ENCODE data around the gene TUBG1. TPM values are rescaled to one million over a fixed set of nuclear protein-coding genes. Genes with fewer than 3 reads are reported as not detected.

The TUBG1 gene
- total and polyA plus RNA-seq, 9 of the 15 experiments (the other 6 are each of a cell fraction or from before 2014, with no cell fraction given) = 33.1 to 147 (median 66.0) TPM

DNA sequence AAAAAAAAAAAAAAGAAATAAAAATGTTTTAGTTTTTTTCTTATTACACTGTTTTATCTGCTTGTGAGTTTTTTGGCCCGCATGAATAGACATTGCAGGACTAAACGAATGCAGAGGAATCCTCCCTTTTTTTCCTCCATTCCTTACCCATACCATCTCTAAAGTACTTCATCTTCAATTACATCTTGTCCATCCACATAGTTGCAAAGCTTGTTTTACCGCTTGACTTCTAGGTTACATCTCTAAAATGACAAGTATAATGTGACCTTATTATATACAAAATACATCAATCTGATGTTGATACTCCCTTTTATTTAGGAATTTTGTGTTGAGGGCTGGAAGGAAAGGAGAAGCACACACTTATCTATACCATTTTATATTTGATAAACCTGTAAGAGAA lies 13.1 kb upstream of the TUBG1 start:
- POLR2A ChIA-PET = no interaction called here
- WGBS (ENCODE audit: insufficient coverage, low coverage, missing lambda C conversion rate) = 70% methylated on average over 3 of the region's 3 CpGs
- peaks cover 15% of the 10 kb centered on the region; the same call in 2 of the 3 replicates for H3K36me3 ChIP-seq (ENCODE audit: control insufficient read depth, insufficient read depth, low read length)
- no peak for TF ChIP-seq NBN (IDR thresholded peaks at IDR 0.05; ENCODE audit: low read depth)
- TF ChIP-seq REST (IDR thresholded peaks at IDR 0.05; ENCODE audit: borderline replicate concordance) = no peak
- no peak for TF ChIP-seq REST (CRISPR knock-in tag; IDR thresholded peaks at IDR 0.05; ENCODE audit: low read depth)
- TF ChIP-seq, protein P1, sequence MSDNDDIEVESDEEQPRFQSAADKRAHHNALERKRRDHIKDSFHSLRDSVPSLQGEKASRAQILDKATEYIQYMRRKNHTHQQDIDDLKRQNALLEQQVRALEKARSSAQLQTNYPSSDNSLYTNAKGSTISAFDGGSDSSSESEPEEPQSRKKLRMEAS (CRISPR knock-in tag; IDR thresholded peaks at IDR 0.05) = no peak
- no peak for TF ChIP-seq SUPT5H (IDR thresholded peaks at IDR 0.05)
- no peak for TF ChIP-seq ATF3 (IDR thresholded peaks at IDR 0.05)
- TF ChIP-seq ATF3 (CRISPR knock-in tag; conservative IDR thresholded peaks at IDR 0.05) = no peak
- no peak for DNase-seq (ENCODE audit: extremely low read depth in 1 of 4, low spot score in 3 of 4)
- BruUV-seq (replicated peaks) = no TSS peak
- FAIRE-seq = no peak
- H3K9ac ChIP-seq (ENCODE audit: insufficient read depth in 1 of 2, low read depth in 2 of 2, low read length in 2 of 2) = no peak overlapping the region
- no peak overlapping the region for H3K27ac ChIP-seq (ENCODE audit: extremely low read depth, low read depth, low read length)
- no peak overlapping the region for H2AFZ ChIP-seq (ENCODE audit: low read depth, low read length)
- intact Hi-C loops (cut with micrococcal nuclease) (no loop called here), in situ Hi-C loops (cut with MboI) (no loop called here)
- H3K79me2 ChIP-seq (ENCODE audit: control insufficient read depth, insufficient read depth, low read length) = peaks cover 24% of the 10 kb centered on the region
- H3K4me3 ChIP-seq = no peak overlapping the region
- no peaks in the 10 kb centered on the region for H3K27me3 ChIP-seq (ENCODE audit: control insufficient read depth in 2 of 2, insufficient read depth in 2 of 2, low read length in 2 of 2)
- H3K4me2 ChIP-seq (ENCODE audit: insufficient read depth, low read length) = no peak overlapping the region
- H4K20me1 ChIP-seq (replicated peaks; ENCODE audit: control insufficient read depth, insufficient read depth, low read length) = no peaks in the 10 kb centered on the region
- ATAC-seq = no peak
- CTCF ChIA-PET (ENCODE audit: low intra/inter-chr PET ratio) = interaction anchor here (0.9 kb wide), 1 partner anchor 273 kb away, joined by 3 read pairs; no protein-coding TSS in a partner anchor
- H3K4me1 ChIP-seq (replicated peaks in 1 of 2; ENCODE audit: control insufficient read depth in 2 of 2, insufficient read depth in 2 of 2, low read length in 2 of 2) = no peaks in the 10 kb centered on the region; a peak in 1 of 5 replicates
- no peaks in the 10 kb centered on the region for H3K9me1 ChIP-seq (ENCODE audit: control insufficient read depth, insufficient read depth, low read length)
- H3K9me3 ChIP-seq (replicated peaks; ENCODE audit: control insufficient read depth, insufficient read depth, low read depth, low read length) = no peaks in the 10 kb centered on the region
